MM.1S (cell line): ENCODE data around the gene NXN.

ENCODE experiments used
- EZH2 ChIP-seq: fragments of 300-600 bp; sonication (generic); optimal IDR thresholded peaks from 2 replicates; pipeline ENCODE3; 2017; ENCODE audit warnings: low read depth, mild to moderate bottlenecking, antibody characterized with exemption, low read length, mixed read lengths
- EZH2phosphoT487 ChIP-seq: fragments of 300-600 bp; sonication (generic); IDR thresholded peaks from 2 replicates; pipeline ENCODE4 v1.6.1; 2018; ENCODE audit warnings: antibody characterized with exemption, low read length
- TF ChIP-seq, protein P1 (sequence below): fragments of 300-600 bp; sonication (generic); IDR thresholded peaks from 2 replicates; pipeline ENCODE4 v1.5.1; 2016; ENCODE audit warnings: antibody characterized with exemption, low read length, mixed read lengths

DNA sequence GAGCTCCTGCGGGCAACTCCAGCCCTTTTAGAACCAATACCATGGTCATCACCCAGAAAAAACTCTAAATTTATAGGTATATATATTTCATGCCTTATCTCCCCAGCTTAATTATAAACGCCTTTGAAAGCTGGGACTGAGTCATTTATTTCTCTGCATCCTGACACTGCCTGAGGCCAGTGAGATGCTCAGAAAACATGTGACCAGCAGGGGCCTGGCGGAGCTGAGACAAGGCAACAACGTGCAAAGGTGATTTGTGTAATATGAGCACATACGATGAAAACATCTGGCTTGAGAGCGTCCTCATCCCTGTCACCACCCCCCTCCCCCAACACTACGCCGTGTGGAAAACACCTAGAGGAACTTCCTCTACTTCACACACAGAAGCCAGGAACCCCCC, 22.7 kb downstream of the NXN start:
- TF ChIP-seq, protein P1, sequence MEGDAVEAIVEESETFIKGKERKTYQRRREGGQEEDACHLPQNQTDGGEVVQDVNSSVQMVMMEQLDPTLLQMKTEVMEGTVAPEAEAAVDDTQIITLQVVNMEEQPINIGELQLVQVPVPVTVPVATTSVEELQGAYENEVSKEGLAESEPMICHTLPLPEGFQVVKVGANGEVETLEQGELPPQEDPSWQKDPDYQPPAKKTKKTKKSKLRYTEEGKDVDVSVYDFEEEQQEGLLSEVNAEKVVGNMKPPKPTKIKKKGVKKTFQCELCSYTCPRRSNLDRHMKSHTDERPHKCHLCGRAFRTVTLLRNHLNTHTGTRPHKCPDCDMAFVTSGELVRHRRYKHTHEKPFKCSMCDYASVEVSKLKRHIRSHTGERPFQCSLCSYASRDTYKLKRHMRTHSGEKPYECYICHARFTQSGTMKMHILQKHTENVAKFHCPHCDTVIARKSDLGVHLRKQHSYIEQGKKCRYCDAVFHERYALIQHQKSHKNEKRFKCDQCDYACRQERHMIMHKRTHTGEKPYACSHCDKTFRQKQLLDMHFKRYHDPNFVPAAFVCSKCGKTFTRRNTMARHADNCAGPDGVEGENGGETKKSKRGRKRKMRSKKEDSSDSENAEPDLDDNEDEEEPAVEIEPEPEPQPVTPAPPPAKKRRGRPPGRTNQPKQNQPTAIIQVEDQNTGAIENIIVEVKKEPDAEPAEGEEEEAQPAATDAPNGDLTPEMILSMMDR, result no peak
- TF ChIP-seq EZH2 (no peak), EZH2phosphoT487 (no peak)
